K562 (cell line): ENCODE results near the gene KDM4C. TPM values are rescaled to one million over a fixed set of nuclear protein-coding genes. Genes with fewer than 3 reads are reported as not detected.

ENCODE experiments used
- ARID1B ChIP-seq: fragments of 450-650 bp; IDR thresholded peaks from 2 replicates; pipeline ENCODE4 v1.6.1; 2016; ENCODE audit warnings: antibody characterized with exemption, mild to moderate bottlenecking, inconsistent platforms
- CBFA2T3 ChIP-seq: fragments of 450-650 bp; IDR thresholded peaks from 2 replicates; pipeline ENCODE4 v1.6.1; 2017
- CEBPB ChIP-seq: fragments of 450-650 bp; IDR thresholded peaks from 2 replicates; pipeline ENCODE4 v1.6.1; 2016; ENCODE audit warnings: missing genetic modification characterization, missing compliant biosample characterization
- FOXK1 ChIP-seq: sonication (generic); formaldehyde crosslinking; IDR thresholded peaks from 2 replicates; pipeline ENCODE4 v1.8.0; 2022; ENCODE audit warnings: missing genetic modification reagents, mild to moderate bottlenecking, borderline replicate concordance
- HOXB6 ChIP-seq: fragments of 250-450 bp; sonication (Bioruptor Pico); IDR thresholded peaks from 2 replicates; pipeline ENCODE4 v1.5.1; 2022; ENCODE audit warnings: mild to moderate bottlenecking, borderline replicate concordance
- KDM2B ChIP-seq: fragments of 250-450 bp; sonication (Bioruptor Pico); IDR thresholded peaks from 2 replicates; pipeline ENCODE4 v1.8.0; 2021; ENCODE audit warnings: mild to moderate bottlenecking, moderate library complexity
- KLF13 ChIP-seq: fragments of 450-650 bp; IDR thresholded peaks from 2 replicates; pipeline ENCODE4 v1.6.1; 2016; ENCODE audit warnings: missing genetic modification characterization, low read depth, mild to moderate bottlenecking, missing compliant biosample characterization, moderate library complexity, borderline replicate concordance
- MCM7 ChIP-seq, 2 experiments: fragments of 450-650 bp; IDR thresholded peaks; 2 replicates each; pipeline ENCODE4 v1.6.1; 2016 to 2018
- PML ChIP-seq: IDR thresholded peaks from 2 replicates; pipeline ENCODE4 v1.6.1; 2012; ENCODE audit warnings: low read length, inconsistent platforms
- PYGO2 ChIP-seq: fragments of 450-650 bp; IDR thresholded peaks from 2 replicates; pipeline ENCODE4 v1.6.1; 2016; ENCODE audit warnings: mild to moderate bottlenecking, missing genetic modification characterization, moderate library complexity, missing compliant biosample characterization
- SAFB ChIP-seq: fragments of 200-400 bp; formaldehyde crosslinking; IDR thresholded peaks from 2 replicates; pipeline ENCODE4 v1.6.1; 2017; ENCODE audit warnings: low read depth, low read length, borderline replicate concordance
- SIN3A ChIP-seq, 2 experiments: fragments of 150-350 bp in 1 of 2; IDR thresholded peaks; 2 replicates each; pipeline ENCODE4 v1.6.1; 2011 to 2016; ENCODE audit warnings: borderline replicate concordance in 2 of 2, low read depth in 2 of 2, low read length in 2 of 2, mild to moderate bottlenecking in 2 of 2, moderate library complexity in 2 of 2; ENCODE audit not compliant: control insufficient read depth in 1 of 2
- STAT5B ChIP-seq: fragments of 250-450 bp; sonication (Bioruptor Pico); IDR thresholded peaks from 2 replicates; pipeline ENCODE4 v1.8.0; 2021; ENCODE audit warnings: mild to moderate bottlenecking, inconsistent platforms
- SUPT5H ChIP-seq: fragments of 450-650 bp; IDR thresholded peaks from 2 replicates; pipeline ENCODE4 v1.6.1; 2016
- TEAD4 ChIP-seq, 2 experiments: sonication (generic) in 1 of 2; formaldehyde crosslinking in 1 of 2; IDR thresholded peaks; 2 replicates each; pipeline versions ENCODE4 v1.6.1 to v1.8.0; 2012 to 2022; ENCODE audit warnings: borderline replicate concordance in 1 of 2, inconsistent platforms in 1 of 2, low read length in 1 of 2, mild to moderate bottlenecking in 1 of 2, missing genetic modification reagents in 1 of 2
- ZNF3 ChIP-seq: fragments of 250-450 bp; sonication (Bioruptor Pico); IDR thresholded peaks from 2 replicates; pipeline ENCODE4 v1.5.0; 2021; ENCODE audit warnings: mild to moderate bottlenecking, moderate library complexity
- ZNF41 ChIP-seq: fragments of 250-450 bp; sonication (Bioruptor Pico); conservative IDR thresholded peaks from 2 replicates; pipeline ENCODE4 v1.4.0; 2020; ENCODE audit warnings: mild to moderate bottlenecking
- ZNF707 ChIP-seq: fragments of 250-450 bp; sonication (Bioruptor Pico); conservative IDR thresholded peaks from 2 replicates; pipeline ENCODE4 v1.8.0; 2022; ENCODE audit warnings: inconsistent platforms, mild to moderate bottlenecking, moderate library complexity
- polyA plus RNA-seq, 8 experiments: library from polyadenylated mRNA; depleted of rRNA in 4 of 8; stranded (reverse) in 5 of 8; unstranded in 3 of 8; fragments of >200 nt; fragmentation: Nextera tagmentation in 2 of 8; fragmentation: Illumina TruSeq in 1 of 8; extraction: Ambion mirVana in 2 of 8; extraction: Trizol in 1 of 8; gene quantifications; 2 replicates each; pipeline versions ENCODE4 v1.2.1 to v1.2.3, GENCODE V29; 2011 to 2014; ENCODE audit warnings: inconsistent platforms in 1 of 8, missing spikeins in 1 of 8
- total RNA-seq, 7 experiments: library from RNA; depleted of rRNA in 6 of 7; stranded (reverse); fragments of >200 nt in 6 of 7; fragmentation: Illumina TruSeq in 2 of 7; extraction: Trizol in 2 of 7; gene quantifications; 2 replicates each; pipeline versions ENCODE4 v1.2.1 to v1.2.3, GENCODE V29; 2011 to 2021; ENCODE audit warnings: low replicate concordance in 1 of 7
- TF ChIP-seq, protein P1 (sequence below), 2 experiments: IDR thresholded peaks; 2 replicates each; pipeline ENCODE4 v1.6.1; 2011; ENCODE audit warnings: borderline replicate concordance in 1 of 2, control low read depth in 1 of 2, low read depth in 1 of 2, low read length in 1 of 2, mild to moderate bottlenecking in 1 of 2, mixed read lengths in 1 of 2, moderate library complexity in 1 of 2; ENCODE audit not compliant: insufficient read depth in 1 of 2, insufficient read length in 1 of 2, poor library complexity in 1 of 2, severe bottlenecking in 1 of 2; ENCODE audit errors: extremely low read depth in 1 of 2
- TF ChIP-seq, protein P2 (sequence below): conservative IDR thresholded peaks from 2 replicates; pipeline ENCODE4 v1.6.1; 2011; ENCODE audit warnings: low read depth, mild to moderate bottlenecking, low read length; ENCODE audit not compliant: control insufficient read depth
- TF ChIP-seq, protein P3 (sequence below): sonication (generic); formaldehyde crosslinking; IDR thresholded peaks from 2 replicates; pipeline ENCODE4 v1.8.0; 2022; ENCODE audit warnings: missing genetic modification reagents, mild to moderate bottlenecking, moderate library complexity, borderline replicate concordance
- TF ChIP-seq, protein P4 (sequence below): fragments of 450-650 bp; IDR thresholded peaks from 2 replicates; pipeline ENCODE4 v1.6.1; 2016; ENCODE audit warnings: missing biosample characterization, missing genetic modification characterization

The KDM4C gene
- total and polyA plus RNA-seq, 9 of the 15 experiments (the other 6 are each of a cell fraction or from before 2014, with no cell fraction given) = 5.4 to 17.0 (median 12.6) TPM

DNA sequence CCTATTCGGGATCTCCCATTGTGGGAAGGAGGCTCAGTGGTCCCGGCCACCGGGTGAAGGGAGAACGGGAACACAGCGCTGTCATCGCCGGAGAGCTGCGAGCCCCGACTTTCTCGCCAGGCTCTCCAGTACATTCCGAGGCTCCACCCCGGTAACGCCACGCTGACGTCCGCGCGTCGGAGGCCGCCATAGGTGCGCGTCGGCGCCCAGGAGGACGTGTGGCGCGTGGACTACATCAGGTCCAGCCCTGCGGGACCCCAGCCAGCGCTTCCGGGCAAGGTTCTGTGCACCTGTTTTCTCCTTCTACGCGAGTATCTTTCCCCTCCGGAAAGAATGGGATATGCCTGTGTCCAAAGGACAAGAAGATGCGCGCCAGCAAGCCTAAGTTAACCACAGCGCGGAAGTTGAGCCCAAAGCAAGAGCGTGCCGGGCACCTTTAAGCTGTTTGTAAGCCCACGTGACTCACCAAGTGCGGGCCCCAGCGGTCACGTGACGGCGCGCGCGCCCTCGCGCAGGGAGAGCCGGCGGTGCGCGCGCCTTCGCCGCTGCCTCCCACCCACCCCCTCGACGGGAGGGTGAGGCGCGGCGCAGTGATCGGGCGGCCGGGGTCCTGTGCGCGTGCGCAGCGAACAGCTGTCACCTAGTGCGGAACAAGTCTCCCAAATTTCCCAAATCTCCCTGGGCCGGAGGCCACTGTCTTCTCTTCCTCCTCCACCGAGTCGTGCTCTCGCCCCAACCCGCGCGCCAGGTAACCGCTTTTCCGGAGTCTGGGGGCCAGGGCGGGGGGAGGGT, at the start of gene KDM4C (continued):
- no peak for TF ChIP-seq CEBPB (tag)
- no peak for TF ChIP-seq TEAD4 (IDR thresholded peaks at IDR 0.05; ENCODE audit: low read length)
- TF ChIP-seq TEAD4 (CRISPR knock-in tag; IDR thresholded peaks at IDR 0.05; ENCODE audit: borderline replicate concordance) = no peak
- no peak for TF ChIP-seq ZNF3
- TF ChIP-seq FOXK1 = no peak
- TF ChIP-seq, protein P1, sequence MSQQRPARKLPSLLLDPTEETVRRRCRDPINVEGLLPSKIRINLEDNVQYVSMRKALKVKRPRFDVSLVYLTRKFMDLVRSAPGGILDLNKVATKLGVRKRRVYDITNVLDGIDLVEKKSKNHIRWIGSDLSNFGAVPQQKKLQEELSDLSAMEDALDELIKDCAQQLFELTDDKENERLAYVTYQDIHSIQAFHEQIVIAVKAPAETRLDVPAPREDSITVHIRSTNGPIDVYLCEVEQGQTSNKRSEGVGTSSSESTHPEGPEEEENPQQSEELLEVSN (IDR thresholded peaks at IDR 0.05; ENCODE audit: borderline replicate concordance in 1 of 2, extremely low read depth in 1 of 2, insufficient read depth in 1 of 2, insufficient read length in 1 of 2, low read depth in 1 of 2, low read length in 1 of 2, poor library complexity in 1 of 2, severe bottlenecking in 1 of 2) = peak; percentile 58 to 84
- TF ChIP-seq SAFB = no peak
- TF ChIP-seq, protein P2, sequence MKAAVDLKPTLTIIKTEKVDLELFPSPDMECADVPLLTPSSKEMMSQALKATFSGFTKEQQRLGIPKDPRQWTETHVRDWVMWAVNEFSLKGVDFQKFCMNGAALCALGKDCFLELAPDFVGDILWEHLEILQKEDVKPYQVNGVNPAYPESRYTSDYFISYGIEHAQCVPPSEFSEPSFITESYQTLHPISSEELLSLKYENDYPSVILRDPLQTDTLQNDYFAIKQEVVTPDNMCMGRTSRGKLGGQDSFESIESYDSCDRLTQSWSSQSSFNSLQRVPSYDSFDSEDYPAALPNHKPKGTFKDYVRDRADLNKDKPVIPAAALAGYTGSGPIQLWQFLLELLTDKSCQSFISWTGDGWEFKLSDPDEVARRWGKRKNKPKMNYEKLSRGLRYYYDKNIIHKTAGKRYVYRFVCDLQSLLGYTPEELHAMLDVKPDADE = no peak; the same call in 1 of the 2 replicates
- TF ChIP-seq MCM7 (IDR thresholded peaks at IDR 0.05) = no peak
- TF ChIP-seq SIN3A (IDR thresholded peaks at IDR 0.05; ENCODE audit: borderline replicate concordance in 2 of 2, control insufficient read depth in 1 of 2, low read depth in 2 of 2, low read length in 2 of 2) = peak in 1 of 2 experiments; percentile 90; a peak in 2 of 4 replicates
- no peak for TF ChIP-seq PYGO2 (tag)
- TF ChIP-seq KDM2B = no peak
- no peak for TF ChIP-seq STAT5B (CRISPR knock-in tag)
- TF ChIP-seq PML = no peak; the same call in 1 of the 2 replicates
- no peak for TF ChIP-seq ZNF707 (CRISPR knock-in tag)
- TF ChIP-seq CBFA2T3 = no peak
- TF ChIP-seq, protein P3, sequence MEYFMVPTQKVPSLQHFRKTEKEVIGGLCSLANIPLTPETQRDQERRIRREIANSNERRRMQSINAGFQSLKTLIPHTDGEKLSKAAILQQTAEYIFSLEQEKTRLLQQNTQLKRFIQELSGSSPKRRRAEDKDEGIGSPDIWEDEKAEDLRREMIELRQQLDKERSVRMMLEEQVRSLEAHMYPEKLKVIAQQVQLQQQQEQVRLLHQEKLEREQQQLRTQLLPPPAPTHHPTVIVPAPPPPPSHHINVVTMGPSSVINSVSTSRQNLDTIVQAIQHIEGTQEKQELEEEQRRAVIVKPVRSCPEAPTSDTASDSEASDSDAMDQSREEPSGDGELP (CRISPR knock-in tag) = peak; percentile 96
- peak; percentile 86 for TF ChIP-seq SUPT5H
- no peak for TF ChIP-seq ZNF41 (CRISPR knock-in tag)
- TF ChIP-seq, protein P4, sequence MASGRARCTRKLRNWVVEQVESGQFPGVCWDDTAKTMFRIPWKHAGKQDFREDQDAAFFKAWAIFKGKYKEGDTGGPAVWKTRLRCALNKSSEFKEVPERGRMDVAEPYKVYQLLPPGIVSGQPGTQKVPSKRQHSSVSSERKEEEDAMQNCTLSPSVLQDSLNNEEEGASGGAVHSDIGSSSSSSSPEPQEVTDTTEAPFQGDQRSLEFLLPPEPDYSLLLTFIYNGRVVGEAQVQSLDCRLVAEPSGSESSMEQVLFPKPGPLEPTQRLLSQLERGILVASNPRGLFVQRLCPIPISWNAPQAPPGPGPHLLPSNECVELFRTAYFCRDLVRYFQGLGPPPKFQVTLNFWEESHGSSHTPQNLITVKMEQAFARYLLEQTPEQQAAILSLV (tag) = no peak
- TF ChIP-seq ARID1B = no peak; the same call in 1 of the 2 replicates
- no peak for TF ChIP-seq HOXB6
- TF ChIP-seq KLF13 = no peak
